ENCODE results near the gene CDH7.

- TF ChIP-seq CTCF (conservative IDR thresholded peaks at IDR 0.05; ENCODE audit: low read depth, low read length): peak; percentile 41
- no peak for TF ChIP-seq EZH2phosphoT487 (IDR thresholded peaks at IDR 0.05; ENCODE audit: borderline replicate concordance, low read length)
Observed at GRCh38 chr18:65936678-65937077, 185.9 kb downstream of the CDH7 start.

Data from PC-3 (cell line).